Ovary (tissue), 3 donors: ENCODE measurements around the gene SERPINF2.

Experiments used
- EP300 ChIP-seq: sonication (generic); formaldehyde crosslinking; IDR thresholded peaks from one replicate; pipeline ENCODE4 v1.6.1; 2017; ENCODE audit warnings: antibody characterized with exemption
- POLR2A ChIP-seq: fragments of 450-650 bp; IDR thresholded peaks from one replicate; pipeline ENCODE4 v1.6.1; 2017; ENCODE audit warnings: antibody characterized with exemption, mild to moderate bottlenecking, moderate library complexity
- TF ChIP-seq, protein P1 (sequence below), 3 donors: fragments of 450-650 bp in 2 of 3; fragments of 200-600 bp in 1 of 3; IDR thresholded peaks; one replicate each; pipeline versions ENCODE4 v1.5.1 to v1.8.0; 2016 to 2022; ENCODE audit warnings: antibody characterized with exemption in 3 of 3, mild to moderate bottlenecking in 1 of 3
- donor health status: DM: no; HTN: no; CAD: no.

DNA sequence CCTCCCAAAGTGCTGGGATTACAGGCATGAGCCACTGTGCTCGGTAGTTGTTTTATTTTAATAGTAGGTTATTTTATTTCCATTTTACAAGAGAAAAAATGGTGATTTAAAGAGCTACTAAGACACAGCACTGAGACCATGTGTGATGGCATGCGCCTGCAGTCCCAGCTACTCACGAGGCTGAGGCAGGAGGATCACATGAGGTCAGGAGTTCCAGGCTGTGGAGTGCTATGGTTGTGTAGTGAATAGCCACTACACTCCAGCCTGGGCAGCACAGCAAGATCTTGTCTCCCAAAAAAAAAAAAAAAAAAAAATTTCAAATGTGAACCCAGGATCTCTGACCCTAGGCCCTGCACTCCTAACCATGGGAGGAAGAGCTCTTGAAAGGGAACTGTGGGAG lies 22.9 kb downstream of the SERPINF2 start:
- TF ChIP-seq EP300 (no peak), POLR2A (no peak)
- TF ChIP-seq, protein P1, sequence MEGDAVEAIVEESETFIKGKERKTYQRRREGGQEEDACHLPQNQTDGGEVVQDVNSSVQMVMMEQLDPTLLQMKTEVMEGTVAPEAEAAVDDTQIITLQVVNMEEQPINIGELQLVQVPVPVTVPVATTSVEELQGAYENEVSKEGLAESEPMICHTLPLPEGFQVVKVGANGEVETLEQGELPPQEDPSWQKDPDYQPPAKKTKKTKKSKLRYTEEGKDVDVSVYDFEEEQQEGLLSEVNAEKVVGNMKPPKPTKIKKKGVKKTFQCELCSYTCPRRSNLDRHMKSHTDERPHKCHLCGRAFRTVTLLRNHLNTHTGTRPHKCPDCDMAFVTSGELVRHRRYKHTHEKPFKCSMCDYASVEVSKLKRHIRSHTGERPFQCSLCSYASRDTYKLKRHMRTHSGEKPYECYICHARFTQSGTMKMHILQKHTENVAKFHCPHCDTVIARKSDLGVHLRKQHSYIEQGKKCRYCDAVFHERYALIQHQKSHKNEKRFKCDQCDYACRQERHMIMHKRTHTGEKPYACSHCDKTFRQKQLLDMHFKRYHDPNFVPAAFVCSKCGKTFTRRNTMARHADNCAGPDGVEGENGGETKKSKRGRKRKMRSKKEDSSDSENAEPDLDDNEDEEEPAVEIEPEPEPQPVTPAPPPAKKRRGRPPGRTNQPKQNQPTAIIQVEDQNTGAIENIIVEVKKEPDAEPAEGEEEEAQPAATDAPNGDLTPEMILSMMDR (IDR thresholded peaks at IDR 0.05): no peak
